ENCODE measurements around the gene USP44. TPM values are rescaled to one million over a fixed set of nuclear protein-coding genes. Genes with fewer than 3 reads are reported as not detected.

USP44 gene
- total and polyA plus RNA-seq, 5 donors: 0.84 to 3.4 (median 2.0) TPM

DNA sequence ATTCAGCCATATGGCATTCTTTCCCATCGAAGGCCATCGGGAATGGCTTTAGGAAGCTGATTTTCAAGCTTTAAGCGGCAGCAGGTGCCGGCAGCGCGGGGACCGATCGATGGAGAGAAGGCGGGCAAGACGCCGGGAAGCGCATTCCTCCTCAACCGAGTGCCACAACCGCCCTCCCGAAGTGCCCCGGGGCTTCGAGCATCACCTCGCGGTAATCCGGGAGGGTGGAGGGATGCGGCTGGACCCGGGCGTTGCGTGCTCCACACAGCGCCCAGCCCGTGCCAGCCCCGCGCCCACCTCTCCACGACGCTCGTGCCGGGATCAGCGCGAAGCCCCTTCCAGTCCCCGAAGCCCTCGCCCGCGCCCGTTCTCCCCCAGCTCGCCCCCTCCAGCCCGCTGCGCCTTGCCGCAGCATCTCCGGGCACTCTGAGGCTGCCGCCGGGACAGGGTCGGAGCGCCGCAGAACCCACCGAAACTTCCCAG is 3.2 kb downstream of the USP44 start:
- H3K4me3 ChIP-seq (ENCODE audit: low read length): peak overlapping the region; percentile 89
- H3K9me3 ChIP-seq (ENCODE audit: control insufficient read depth, low read length): no peaks in the 10 kb centered on the region
- peak overlapping the region; percentile 40 for H3K27ac ChIP-seq (ENCODE audit: low read length)
- no peaks in the 10 kb centered on the region for H3K4me1 ChIP-seq (ENCODE audit: control insufficient read depth, insufficient read depth, low read length)
- intact Hi-C loops (cut with DNase I): no loop called here
- DNase-seq (peak; percentile 19 to 70 (median 69)), ATAC-seq (peak; percentile 74 to 77)
- 1% methylated on average over 50 of the region's 50 CpGs for WGBS
- no peaks in the 10 kb centered on the region for H3K27me3 ChIP-seq (ENCODE audit: control insufficient read depth, insufficient read depth)

DNA sequence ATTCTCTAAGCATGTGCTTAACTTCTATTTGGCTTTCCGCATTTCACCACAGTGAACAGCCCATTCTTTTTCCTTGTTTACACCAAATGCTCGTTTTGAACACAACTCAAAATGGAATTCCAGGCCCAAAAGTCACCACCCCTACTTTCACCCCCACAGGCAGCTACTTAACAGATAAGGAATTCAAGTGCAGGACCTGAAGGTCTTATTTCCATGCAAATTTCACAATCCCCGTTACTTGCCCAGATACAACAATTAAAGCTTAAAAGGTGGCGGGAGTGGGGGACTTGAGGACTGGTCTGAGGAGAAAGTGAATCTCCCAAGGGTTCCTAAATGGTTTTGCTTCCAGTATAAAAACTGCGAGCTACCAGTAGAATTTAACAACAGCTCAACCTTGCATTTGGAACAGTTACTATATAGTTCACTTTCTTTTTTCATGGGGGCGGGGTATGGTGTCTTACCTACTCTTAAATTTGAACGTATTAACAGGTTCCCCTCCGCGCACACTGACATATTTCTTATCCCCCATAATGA is 3.7 kb downstream of the USP44 start:
- intact Hi-C loops (cut with DNase I): no loop called here
- ATAC-seq: no peak

DNA sequence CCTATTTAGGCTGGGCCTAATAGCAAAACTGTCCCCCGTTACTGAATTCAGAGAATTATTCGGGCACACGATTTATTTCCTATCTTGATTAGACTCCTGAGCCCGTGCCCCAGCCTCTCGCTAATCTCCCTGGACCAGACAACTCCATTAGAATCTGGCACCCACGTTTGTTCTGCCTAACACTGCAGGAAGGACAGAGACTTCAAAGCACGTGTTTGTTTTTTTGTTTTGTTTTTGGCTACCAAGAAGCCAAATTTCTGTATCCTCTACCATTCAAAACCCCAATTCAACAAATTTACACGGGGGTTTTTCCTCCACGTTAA is 4.8 kb downstream of the USP44 start:
- WGBS: 59% methylated on average over 9 of the region's 9 CpGs
- DNase-seq (no peak), ATAC-seq (no peak)
- H3K9me3 ChIP-seq (ENCODE audit: control insufficient read depth, low read length): no peaks in the 10 kb centered on the region
- no peak overlapping the region for H3K27ac ChIP-seq (ENCODE audit: low read length)
- intact Hi-C loops (cut with DNase I): no loop called here
- H3K4me1 ChIP-seq (ENCODE audit: control insufficient read depth, insufficient read depth, low read length): no peaks in the 10 kb centered on the region
- H3K27me3 ChIP-seq (ENCODE audit: control insufficient read depth, insufficient read depth): no peaks in the 10 kb centered on the region
- H3K4me3 ChIP-seq (ENCODE audit: low read length): no peak overlapping the region

More for the DNA sequence above, 3.7 kb downstream of the USP44 start:
- Histone ChIP-seq H3K27ac (ENCODE audit: low read length) (peak overlapping the region; percentile 13), H3K4me1 (ENCODE audit: control insufficient read depth, insufficient read depth, low read length) (no peaks in the 10 kb centered on the region), H3K9me3 (ENCODE audit: control insufficient read depth, low read length) (no peaks in the 10 kb centered on the region), H3K27me3 (ENCODE audit: control insufficient read depth, insufficient read depth) (no peaks in the 10 kb centered on the region), H3K4me3 (ENCODE audit: low read length) (peak overlapping the region; percentile 89)
- DNase-seq: no peak
- 39% methylated on average over 9 of the region's 9 CpGs for WGBS

DNA sequence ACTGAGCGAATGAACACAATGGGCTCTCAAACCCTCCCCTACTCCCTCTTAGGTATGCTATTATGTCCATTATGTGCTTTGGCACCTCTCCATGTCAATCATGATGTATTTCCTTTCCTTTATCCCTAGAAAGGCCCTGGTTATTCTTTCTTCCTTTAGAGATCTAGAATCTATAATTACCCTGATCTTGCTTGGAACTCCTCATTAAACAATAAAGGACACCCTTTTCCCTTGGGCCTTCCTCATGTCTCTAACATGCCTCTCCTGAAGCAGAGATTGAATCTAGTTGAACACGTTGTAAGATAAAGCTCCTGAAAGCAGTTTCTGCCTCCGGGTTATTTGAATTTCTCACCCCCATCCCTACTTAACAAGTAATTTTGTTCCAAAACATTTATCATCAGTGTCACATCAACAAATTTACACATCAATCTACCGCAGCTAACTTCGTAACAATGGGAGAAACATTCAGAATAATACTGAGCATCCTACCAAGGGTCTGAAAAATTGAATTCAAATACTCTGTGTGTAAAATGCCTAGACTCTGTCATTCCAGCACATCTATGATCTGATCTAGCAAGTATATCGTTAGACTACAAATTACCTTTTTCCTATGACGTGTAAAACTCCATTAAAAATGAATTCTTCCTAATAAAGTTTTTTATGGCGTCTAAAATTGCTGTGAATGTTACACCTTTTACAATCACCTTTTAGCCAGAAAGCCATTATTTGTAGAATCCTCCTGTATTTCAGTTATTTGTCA is 5.4 kb downstream of the USP44 start:
- Histone ChIP-seq H3K27ac (ENCODE audit: low read length) (no peak overlapping the region), H3K4me1 (ENCODE audit: control insufficient read depth, insufficient read depth, low read length) (no peaks in the 10 kb centered on the region), H3K27me3 (ENCODE audit: control insufficient read depth, insufficient read depth) (no peaks in the 10 kb centered on the region), H3K9me3 (ENCODE audit: control insufficient read depth, low read length) (no peaks in the 10 kb centered on the region), H3K4me3 (ENCODE audit: low read length) (no peak overlapping the region)
- ATAC-seq: no peak
- WGBS: 72% methylated on average over 8 of the region's 8 CpGs
- intact Hi-C loops (cut with DNase I): no loop called here
- DNase-seq: no peak

DNA sequence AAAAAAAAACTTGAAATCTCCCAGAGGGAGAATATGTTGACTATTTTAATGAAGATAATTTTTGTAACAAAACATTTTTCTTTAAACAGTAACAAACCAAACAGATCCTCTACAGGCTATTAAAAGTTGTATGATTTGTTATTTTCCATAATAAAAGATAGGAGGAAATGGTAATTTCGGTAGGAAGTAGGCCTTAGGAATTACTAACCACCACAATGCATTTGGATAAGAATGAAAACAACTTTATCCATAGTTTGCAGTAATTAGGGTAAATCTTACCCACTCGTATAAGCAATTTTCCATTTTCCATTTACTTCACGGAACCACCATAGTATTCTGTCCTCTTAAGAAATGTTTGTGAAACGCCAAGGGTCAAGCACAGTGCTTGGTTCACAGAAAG is 6.0 kb downstream of the USP44 start:
- Histone ChIP-seq H3K9me3 (ENCODE audit: control insufficient read depth, low read length) (no peaks in the 10 kb centered on the region), H3K4me1 (ENCODE audit: control insufficient read depth, insufficient read depth, low read length) (no peaks in the 10 kb centered on the region), H3K27me3 (ENCODE audit: control insufficient read depth, insufficient read depth) (no peaks in the 10 kb centered on the region), H3K4me3 (ENCODE audit: low read length) (no peak overlapping the region), H3K27ac (ENCODE audit: low read length) (no peak overlapping the region)
- no peak for DNase-seq
- no peak for ATAC-seq
- intact Hi-C loops (cut with DNase I): no loop called here
- WGBS: 85% methylated on average over 4 of the region's 4 CpGs

DNA sequence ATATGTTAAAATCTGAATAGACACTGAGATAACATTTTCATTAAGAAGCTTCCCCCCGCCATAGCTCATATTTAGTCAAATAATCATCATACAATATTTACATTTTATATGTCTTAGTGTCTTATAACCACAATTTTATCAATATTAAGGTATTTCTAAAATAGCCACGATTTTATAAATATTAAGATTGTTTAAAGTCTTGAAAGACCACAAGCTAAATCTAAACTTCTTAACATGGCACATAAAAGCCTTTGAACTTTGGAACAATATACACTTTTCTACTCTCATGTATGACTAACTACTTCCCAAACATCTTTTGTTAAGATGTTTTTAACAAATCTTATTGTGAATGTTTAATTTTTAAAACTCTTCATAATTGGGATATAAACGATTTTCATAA is 6.5 kb downstream of the USP44 start:
- H3K27ac ChIP-seq (ENCODE audit: low read length): no peak overlapping the region
- intact Hi-C loops (cut with DNase I): no loop called here
- H3K27me3 ChIP-seq (ENCODE audit: control insufficient read depth, insufficient read depth): no peaks in the 10 kb centered on the region
- WGBS: 63% methylated on average over 3 of the region's 3 CpGs
- no peaks in the 10 kb centered on the region for H3K9me3 ChIP-seq (ENCODE audit: control insufficient read depth, low read length)
- no peaks in the 10 kb centered on the region for H3K4me1 ChIP-seq (ENCODE audit: control insufficient read depth, insufficient read depth, low read length)
- no peak for DNase-seq
- H3K4me3 ChIP-seq (ENCODE audit: low read length): no peak overlapping the region
- ATAC-seq: no peak

DNA sequence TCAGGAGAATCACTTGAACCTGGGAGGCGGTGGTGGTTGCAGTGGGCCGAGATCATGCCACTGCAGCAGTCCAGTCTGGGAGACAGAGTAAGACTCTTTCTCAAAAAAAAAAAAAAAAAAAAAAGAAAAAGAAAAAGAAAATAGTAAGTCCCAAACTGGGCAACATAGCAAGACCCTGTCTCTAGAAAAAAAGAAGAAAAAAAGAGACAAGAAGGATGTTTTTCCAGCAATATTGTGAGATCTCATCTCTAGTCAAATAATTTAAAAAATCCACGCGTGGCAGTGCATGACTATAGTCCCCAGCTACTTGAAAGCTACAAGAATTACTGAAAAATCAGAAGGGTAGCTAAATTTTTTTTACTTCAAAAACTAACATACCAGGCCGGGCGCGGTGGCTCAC is 8.0 kb downstream of the USP44 start:
- ATAC-seq (no peak), DNase-seq (no peak)
- no peaks in the 10 kb centered on the region for H3K4me1 ChIP-seq (ENCODE audit: control insufficient read depth, insufficient read depth, low read length)
- intact Hi-C loops (cut with DNase I): no loop called here
- H3K9me3 ChIP-seq (ENCODE audit: control insufficient read depth, low read length): no peaks in the 10 kb centered on the region
- H3K27me3 ChIP-seq (ENCODE audit: control insufficient read depth, insufficient read depth): no peaks in the 10 kb centered on the region
- no peak overlapping the region for H3K27ac ChIP-seq (ENCODE audit: low read length)
- H3K4me3 ChIP-seq (ENCODE audit: low read length): no peak overlapping the region
- 98% methylated on average over 7 of the region's 7 CpGs for WGBS

DNA sequence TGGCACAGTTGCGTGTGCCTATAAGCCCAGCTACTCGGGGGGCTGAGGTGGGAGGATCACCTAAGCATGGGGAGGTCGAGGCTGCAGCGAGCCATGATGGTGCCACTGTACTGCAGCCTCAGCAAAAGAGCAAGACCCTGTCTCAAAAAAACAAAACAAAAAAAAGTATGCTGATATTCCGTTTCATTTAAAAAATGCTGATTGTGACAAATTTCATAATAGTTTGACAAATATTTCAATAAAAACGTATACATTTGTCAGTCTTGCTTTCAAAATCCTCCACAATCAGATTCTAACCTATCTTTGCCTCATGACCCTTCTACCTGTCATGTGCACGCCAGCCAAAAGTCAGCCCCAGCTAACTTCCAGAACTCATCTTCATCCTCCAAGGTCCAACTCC is 9.8 kb downstream of the USP44 start:
- WGBS: 85% methylated on average over 7 of the region's 7 CpGs

DNA sequence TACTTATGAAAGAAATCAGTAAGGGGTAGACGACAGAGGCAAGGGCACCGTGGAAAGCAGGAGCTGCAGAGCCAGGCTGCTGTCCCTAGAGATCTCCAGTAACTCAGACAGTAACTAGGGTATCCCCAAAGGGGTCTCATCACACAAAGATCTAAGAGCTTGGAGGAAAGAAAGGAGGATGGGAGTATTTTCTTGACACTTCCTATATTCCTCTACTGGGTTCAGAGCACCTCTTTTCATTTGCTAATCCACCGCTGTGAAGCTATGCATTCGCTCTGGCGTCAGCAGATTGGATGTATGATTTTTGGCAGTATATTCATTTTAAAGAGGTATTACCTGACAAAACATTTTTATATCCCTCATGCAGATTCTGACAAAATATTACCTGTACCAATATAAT is 12.6 kb downstream of the USP44 start:
- intact Hi-C loops (cut with DNase I): loop anchor here in 2 of 4 donors (10.0 kb wide), 3 partner anchors 184 to 424 kb away; no protein-coding TSS in a partner anchor
- WGBS: 43% methylated on average over 5 of the region's 5 CpGs
- Histone ChIP-seq H3K27me3 (ENCODE audit: control insufficient read depth, insufficient read depth) (no peaks in the 10 kb centered on the region), H3K4me1 (ENCODE audit: control insufficient read depth, insufficient read depth, low read length) (no peaks in the 10 kb centered on the region), H3K9me3 (ENCODE audit: control insufficient read depth, low read length) (no peaks in the 10 kb centered on the region), H3K4me3 (ENCODE audit: low read length) (no peak overlapping the region), H3K27ac (ENCODE audit: low read length) (no peak overlapping the region)
- no peak for ATAC-seq
- no peak for DNase-seq

More for the DNA sequence above, 9.8 kb downstream of the USP44 start:
- ATAC-seq: no peak
- DNase-seq: no peak
- Histone ChIP-seq H3K27me3 (ENCODE audit: control insufficient read depth, insufficient read depth) (no peaks in the 10 kb centered on the region), H3K27ac (ENCODE audit: low read length) (no peak overlapping the region), H3K9me3 (ENCODE audit: control insufficient read depth, low read length) (no peaks in the 10 kb centered on the region), H3K4me1 (ENCODE audit: control insufficient read depth, insufficient read depth, low read length) (no peaks in the 10 kb centered on the region), H3K4me3 (ENCODE audit: low read length) (no peak overlapping the region)
- intact Hi-C loops (cut with DNase I): no loop called here

DNA sequence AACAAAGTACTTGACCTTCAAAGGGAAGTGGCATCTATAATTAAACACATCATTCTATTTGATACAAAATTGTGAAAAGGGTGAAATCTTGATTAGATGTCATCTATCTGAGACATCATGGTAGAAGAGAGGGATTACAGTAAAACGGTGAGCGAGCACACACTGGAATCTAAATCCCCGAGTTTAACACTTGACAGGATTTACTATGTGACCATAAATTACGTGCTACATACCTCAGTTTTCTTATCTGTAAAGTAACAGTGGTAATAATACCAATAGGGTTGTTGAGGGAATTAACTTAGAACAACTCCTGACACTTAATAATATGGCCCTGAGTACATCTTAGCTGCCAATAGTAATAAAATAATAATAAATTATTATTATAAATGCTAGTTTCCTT is 13.3 kb downstream of the USP44 start:
- DNase-seq (no peak), ATAC-seq (no peak)
- Histone ChIP-seq H3K4me1 (ENCODE audit: control insufficient read depth, insufficient read depth, low read length) (no peaks in the 10 kb centered on the region), H3K4me3 (ENCODE audit: low read length) (no peak overlapping the region), H3K9me3 (ENCODE audit: control insufficient read depth, low read length) (no peaks in the 10 kb centered on the region), H3K27ac (ENCODE audit: low read length) (no peak overlapping the region), H3K27me3 (ENCODE audit: control insufficient read depth, insufficient read depth) (no peaks in the 10 kb centered on the region)
- WGBS: 71% methylated on average over 4 of the region's 4 CpGs
- intact Hi-C loops (cut with DNase I): loop anchor here in 2 of 4 donors (10.0 kb wide), 3 partner anchors 183 to 423 kb away; no protein-coding TSS in a partner anchor

DNA sequence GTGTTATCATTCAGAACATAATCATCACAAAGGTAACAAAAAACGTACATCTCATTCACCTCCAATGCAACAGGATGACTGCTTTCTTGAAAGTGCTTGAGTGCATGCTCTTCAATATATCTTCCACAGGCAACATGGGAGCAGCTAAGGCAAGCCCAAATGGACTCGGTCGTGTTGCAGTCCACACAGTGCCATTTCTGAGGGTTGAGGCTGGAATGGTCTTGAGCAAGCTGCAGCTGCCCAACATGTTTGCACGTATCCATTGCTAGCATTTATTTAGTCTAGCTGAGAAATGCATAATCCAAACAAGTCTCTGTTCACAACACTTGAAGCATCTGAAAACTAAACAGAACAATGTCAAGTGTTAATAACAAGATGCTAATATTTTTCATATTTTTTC is 17.3 kb downstream of the USP44 start:
- intact Hi-C loops (cut with DNase I): loop anchor here in 3 of 4 donors (5.0 to 10.0 kb wide), 4 partner anchors 179 to 419 kb away; no protein-coding TSS in a partner anchor
- no peaks in the 10 kb centered on the region for H3K9me3 ChIP-seq (ENCODE audit: control insufficient read depth, low read length)
- WGBS: 72% methylated on average over 4 of the region's 4 CpGs

More for the DNA sequence above, 17.3 kb downstream of the USP44 start:
- Histone ChIP-seq H3K4me1 (ENCODE audit: control insufficient read depth, insufficient read depth, low read length) (no peaks in the 10 kb centered on the region), H3K27ac (ENCODE audit: low read length) (no peak overlapping the region), H3K27me3 (ENCODE audit: control insufficient read depth, insufficient read depth) (no peaks in the 10 kb centered on the region), H3K4me3 (ENCODE audit: low read length) (no peak overlapping the region)
- DNase-seq (no peak), ATAC-seq (no peak)

All from right cardiac atrium (tissue), 5 donors.